Cardiac fibroblast (primary cell): ENCODE results near the gene RNF152.

Source experiments
- DNase-seq, 2 donors: peaks; one replicate each; pipeline versions ENCODE4 v3.0.0 to v3.0.0-alpha.2; 2010; ENCODE audit warnings: low read depth in 2 of 2
- H3K4me3 ChIP-seq, 2 donors: replicated peaks in 1 of 2; 1 replicate in 1 of 2; 2 replicates in 1 of 2; pipeline ENCODE4 v1.5.1; 2011; ENCODE audit warnings: low read depth in 2 of 2, low read length in 2 of 2, mild to moderate bottlenecking in 2 of 2, moderate library complexity in 1 of 2
- CTCF ChIP-seq: IDR thresholded peaks from one replicate; pipeline ENCODE4 v1.5.1; 2011; ENCODE audit warnings: low read depth, mild to moderate bottlenecking, low read length, inconsistent platforms

Gene RNF152

GRCh38 chr18:61869636-61870035 lies 23.2 kb downstream of the RNF152 start:
- no peak overlapping the region for H3K4me3 ChIP-seq
- no peak for TF ChIP-seq CTCF
- DNase-seq: no peak

- no peak for TF ChIP-seq CTCF
- DNase-seq: peak; percentile 26 to 27
- H3K4me3 ChIP-seq: no peak overlapping the region
Measured at GRCh38 chr18:61865466-61866175, 27.2 kb downstream of the RNF152 start.

- DNase-seq: no peak
- H3K4me3 ChIP-seq: no peak overlapping the region
- no peak for TF ChIP-seq CTCF
Measured at GRCh38 chr18:61861372-61861771, 31.4 kb downstream of the RNF152 start.

GRCh38 chr18:61860302-61860701 lies 32.5 kb downstream of the RNF152 start:
- TF ChIP-seq CTCF: no peak
- DNase-seq: peak in 1 of 2 donors; percentile 42
- no peak overlapping the region for H3K4me3 ChIP-seq

- no peak for DNase-seq
- TF ChIP-seq CTCF: no peak
- no peak overlapping the region for H3K4me3 ChIP-seq
Measured at GRCh38 chr18:61859113-61859512, 33.7 kb downstream of the RNF152 start.

GRCh38 chr18:61856678-61857077 lies 36.1 kb downstream of the RNF152 start:
- H3K4me3 ChIP-seq: no peak overlapping the region
- TF ChIP-seq CTCF: no peak
- no peak for DNase-seq
